ENCODE data around the gene C2orf68.
"Not testable (repeated sequence)": the region's sequence is repeated elsewhere in the genome, so short reads cannot be mapped to it uniquely, and the experiment has no call there.

C2orf68 gene, protein sequence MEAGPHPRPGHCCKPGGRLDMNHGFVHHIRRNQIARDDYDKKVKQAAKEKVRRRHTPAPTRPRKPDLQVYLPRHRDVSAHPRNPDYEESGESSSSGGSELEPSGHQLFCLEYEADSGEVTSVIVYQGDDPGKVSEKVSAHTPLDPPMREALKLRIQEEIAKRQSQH

GRCh38 chr2:85611705-85612587, at the start of gene C2orf68:
C2orf68 (minus strand) TSS chr2:85612066; CDS start chr2:85611984, 82 bp downstream.
- peak; percentile 59 to 63 for DNase-seq (ENCODE audit: low read depth in 2 of 2)

DNA sequence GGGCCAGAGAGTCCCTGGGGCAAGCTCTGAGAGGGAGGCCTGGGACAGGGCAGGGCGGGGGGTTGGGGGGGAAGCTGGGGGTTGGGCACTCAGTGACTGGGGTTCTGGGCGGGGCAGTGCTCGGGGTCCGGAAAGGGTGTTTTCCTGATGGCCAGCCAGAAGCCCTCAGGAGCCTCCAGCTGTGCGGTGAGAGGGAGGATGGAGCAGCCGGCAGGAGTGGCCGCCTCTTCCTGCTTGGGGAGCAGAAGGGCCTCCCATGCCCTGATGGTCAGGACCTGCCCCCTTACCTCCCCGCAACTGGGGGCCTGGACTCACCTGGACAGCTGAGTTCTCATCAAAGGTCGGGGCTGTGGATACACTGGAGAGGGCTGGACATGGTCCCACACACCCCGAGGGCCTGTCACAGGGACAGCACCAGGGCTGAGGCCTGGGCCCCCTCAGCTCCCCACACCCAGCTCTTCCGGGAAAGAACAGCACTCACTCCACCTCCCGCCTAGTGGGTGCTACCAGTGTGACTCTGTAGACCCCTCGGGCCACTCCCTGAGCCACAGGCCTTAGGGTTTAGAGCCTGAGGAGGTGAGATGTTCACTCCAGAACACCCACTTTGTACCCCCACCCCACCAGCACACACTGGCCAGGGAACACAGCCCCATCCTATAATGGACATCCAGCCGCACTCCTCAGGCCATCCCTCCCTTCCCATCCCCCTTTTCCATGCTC, 49.4 kb upstream of the C2orf68 start:
- no peak for DNase-seq (ENCODE audit: low read depth in 2 of 2)

GRCh38 chr2:85660725-85661124, 48.9 kb upstream of the C2orf68 start:
- no peak for DNase-seq (ENCODE audit: low read depth in 2 of 2)

DNA sequence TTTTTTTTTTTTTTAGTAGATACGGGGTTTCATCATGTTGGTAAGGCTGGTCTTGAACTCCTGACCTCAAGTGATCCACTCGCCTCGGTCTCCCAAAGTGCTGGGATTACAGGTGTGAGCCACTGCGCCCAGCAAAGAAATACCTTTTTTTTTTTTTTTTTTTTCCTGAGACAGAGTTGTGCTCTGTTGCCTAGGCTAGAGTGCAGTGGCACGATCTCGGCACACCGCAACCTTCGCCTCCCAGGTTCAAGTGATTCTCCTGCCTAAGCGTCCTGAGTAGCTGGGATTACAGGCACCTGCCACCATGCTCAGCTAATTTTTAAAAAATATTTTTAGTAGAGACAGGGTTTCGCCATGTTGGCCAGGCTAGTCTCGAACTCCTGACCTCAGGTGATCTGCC, 48.4 kb upstream of the C2orf68 start:
- not testable (repeated sequence) for DNase-seq (ENCODE audit: low read depth in 2 of 2)

DNA sequence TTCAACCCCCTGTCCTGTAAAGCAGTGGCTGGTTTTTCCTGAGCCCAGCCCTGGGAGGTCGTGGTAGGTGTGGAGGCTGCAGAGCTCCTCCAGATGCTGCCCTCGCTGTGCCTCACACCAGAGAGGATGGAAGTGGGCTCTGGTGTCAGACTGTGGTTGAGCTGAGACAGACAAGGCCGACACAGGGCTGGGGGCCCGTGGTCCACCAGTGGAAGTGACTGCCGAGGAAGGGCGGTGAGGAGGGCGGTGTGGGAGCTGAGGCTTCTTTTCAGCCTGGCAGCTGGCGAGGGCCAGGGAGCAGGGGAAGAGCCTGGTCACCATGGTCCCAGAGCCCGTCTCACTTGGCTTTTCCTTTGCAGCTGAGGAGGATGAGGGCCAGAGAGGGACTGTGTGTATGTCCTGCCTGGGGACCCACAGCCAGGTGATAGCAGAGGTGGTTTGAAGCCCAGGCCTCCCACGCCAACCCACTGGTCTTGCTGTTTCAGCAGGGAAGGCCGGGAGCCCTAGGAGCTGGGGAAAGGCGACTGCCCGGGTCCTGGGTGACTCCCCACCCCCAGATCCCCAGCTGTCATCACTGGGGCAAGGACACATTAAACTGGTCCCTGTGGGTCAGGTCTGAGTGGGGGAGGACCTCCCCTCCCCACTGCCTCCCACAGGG, 47.6 kb upstream of the C2orf68 start:
- no peak for DNase-seq (ENCODE audit: low read depth in 2 of 2)

DNA sequence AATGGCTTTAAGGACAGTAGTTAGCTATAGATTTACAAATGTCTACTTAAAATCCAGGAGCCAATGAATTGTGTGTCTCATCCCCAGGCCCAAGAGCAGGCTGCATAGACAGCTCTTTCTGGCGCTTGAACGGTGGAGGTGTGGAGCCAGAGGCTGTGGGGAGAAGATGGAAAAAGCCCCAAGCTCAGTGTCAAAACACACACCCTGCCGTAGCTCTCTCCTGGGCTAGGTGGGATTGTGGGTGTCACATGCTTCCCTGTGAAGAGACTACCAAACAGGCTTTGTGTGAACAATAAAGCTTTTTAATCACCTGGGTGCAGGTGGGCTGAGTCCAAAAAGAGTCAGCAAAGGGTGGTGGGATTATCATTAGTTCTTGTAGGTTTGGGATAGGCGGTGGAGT, 45.5 kb upstream of the C2orf68 start:
- DNase-seq (ENCODE audit: low read depth in 2 of 2) = not testable (repeated sequence)

- DNase-seq (ENCODE audit: low read depth in 2 of 2) = no peak
Measured at GRCh38 chr2:85656468-85656867, 44.6 kb upstream of the C2orf68 start.

DNA sequence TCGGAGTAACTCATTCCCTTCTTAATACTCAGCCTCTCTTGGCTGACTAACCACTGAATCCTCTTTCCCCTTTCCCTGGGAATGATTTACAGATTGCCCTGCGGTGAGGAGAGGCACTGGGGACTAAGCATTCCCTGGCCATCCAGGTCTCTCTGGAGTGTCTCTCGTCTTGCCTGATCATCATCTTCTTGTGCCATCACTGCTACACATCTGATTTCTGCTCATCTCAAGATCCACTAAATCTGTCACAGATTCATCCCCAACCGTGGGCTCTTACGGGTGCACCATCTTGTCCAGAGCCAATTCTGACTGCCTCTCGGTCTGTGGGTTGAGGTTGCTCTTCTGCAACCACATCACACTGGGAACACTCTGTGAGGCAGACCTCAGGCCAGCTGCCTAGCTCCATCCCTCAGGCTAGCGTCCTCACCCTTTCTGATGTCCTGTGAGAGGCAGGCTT, 44.1 kb upstream of the C2orf68 start:
- peak; percentile 35 to 39 for DNase-seq (ENCODE audit: low read depth in 2 of 2)

DNA sequence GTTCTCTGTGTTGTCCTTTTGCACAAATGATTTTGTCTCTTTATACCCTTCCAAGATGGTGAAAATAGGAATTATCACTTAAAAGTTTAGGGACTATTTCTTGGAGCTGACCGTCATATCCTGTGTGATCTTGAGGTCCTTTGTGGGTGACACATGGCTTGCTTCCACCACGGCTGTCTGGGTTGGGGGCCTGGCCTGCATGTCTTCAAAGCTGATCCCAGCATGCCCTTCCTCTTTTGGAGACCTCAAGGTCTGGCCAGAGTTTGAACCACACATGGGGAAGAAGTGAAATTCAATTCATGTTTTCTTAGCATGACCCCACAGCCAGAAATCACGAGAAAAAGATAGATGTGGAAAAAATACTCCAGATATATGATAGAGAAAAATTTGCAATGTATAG, 42.1 kb upstream of the C2orf68 start:
- no peak for DNase-seq (ENCODE audit: low read depth in 2 of 2)

DNA sequence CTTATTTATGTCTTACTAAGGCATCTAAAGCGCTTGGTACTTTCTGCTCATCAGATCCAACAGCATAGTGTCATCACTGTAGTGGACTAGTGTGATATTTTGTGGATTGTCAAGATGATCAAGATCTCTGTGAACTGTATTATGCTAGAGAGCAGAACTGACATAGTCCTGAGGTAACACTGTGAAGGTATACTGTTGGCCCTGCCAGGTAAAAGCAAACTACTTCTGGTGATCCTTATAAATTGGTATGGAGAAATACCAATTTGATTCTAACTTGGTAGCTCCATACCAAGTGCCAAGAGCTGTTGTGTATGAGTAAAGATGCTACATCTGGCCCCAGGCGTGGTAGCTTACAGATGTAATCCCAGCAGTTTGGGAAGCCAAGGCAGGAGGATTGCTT, 40.2 kb upstream of the C2orf68 start:
- DNase-seq (ENCODE audit: low read depth in 2 of 2) = no peak

DNA sequence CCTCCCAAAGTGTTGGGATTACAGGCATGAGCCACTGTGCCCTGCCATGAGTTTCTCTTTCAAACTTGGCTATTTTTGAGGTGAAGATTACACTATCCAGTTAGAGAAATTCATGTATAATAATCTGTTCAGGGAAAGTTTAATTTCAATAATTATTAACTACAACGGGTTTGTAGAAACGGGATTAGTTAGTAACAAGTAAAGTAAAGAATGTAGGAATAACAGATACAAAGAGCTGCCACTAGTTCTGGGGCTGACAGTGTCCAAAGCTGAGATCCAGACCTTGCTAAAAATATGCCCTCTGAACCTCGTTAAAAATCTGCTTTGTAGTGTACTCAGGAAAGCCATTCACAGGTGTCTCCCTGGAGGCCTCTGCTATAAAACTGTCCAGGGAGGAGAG, 39.2 kb upstream of the C2orf68 start:
- no peak for DNase-seq (ENCODE audit: low read depth in 2 of 2)

DNA sequence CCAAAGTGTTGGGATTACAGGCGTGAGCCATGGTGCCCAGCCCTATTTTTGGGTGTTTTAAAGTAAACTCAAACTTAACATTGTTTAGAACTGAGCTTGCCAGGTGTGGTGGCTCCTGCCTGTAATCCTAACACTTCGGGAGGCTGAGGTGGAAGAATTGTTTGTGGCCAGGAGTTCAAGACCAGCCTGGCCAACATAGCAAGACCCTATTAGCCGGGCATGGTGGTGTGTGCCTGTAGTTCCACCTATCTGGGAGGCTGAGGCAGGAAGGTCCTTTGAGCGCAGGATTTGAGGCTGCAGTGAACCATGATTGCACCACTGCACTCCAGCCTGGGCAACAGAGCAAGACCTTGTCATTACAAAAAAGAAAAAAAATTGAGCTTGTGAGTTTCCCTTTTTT, 38.6 kb upstream of the C2orf68 start:
- DNase-seq (ENCODE audit: low read depth in 2 of 2) = no peak

DNA sequence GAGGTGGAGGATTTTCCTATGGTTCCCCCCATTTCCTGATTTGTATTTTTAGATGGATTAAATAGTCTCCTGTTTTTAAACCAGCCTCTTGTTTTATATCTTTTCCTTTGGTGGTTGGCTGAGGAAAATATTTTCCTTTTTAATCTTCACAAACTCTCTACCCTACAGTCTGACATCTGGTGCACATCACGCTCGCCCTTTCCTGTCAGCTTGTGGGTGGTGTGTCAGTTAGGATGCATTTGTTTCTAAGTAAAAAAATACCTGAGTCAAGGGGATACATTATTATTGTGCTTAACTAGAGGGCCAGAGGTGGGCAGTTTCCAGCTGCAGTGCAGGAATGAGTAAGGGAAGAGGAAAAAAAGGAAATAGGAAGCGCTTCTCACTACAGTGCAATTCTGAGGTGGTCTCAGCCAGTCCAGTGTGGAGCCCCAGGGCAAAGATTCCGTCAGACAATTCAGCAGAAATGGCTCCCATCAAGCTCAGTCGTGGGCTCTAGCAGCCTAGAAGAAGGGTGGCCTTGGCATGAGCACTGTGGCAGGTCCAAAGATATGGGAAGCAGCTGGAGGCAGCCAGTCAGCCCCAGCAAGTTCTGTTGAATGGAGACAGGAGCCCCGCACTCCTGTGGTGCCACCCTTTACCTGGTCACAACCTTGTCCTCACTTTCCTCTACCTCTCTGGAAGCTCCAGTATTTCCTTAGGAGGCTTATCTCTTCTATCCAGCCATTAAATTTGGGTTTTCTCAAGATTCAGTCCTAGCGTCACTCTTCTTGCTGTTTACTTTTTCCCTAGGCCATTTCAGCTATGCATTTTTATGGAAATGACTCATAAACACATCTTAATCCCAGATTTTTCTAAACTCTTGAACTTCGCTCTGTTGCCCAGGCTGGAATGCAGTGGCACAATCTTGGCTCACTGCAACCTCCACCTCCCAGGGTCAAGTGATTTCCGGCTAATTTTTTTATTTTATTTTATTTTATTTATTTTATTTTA, 37.6 kb upstream of the C2orf68 start:
- DNase-seq (ENCODE audit: low read depth in 2 of 2) = no peak

- DNase-seq (ENCODE audit: low read depth in 2 of 2) = no peak
Measured at GRCh38 chr2:85648619-85649018, 36.8 kb upstream of the C2orf68 start.

DNA sequence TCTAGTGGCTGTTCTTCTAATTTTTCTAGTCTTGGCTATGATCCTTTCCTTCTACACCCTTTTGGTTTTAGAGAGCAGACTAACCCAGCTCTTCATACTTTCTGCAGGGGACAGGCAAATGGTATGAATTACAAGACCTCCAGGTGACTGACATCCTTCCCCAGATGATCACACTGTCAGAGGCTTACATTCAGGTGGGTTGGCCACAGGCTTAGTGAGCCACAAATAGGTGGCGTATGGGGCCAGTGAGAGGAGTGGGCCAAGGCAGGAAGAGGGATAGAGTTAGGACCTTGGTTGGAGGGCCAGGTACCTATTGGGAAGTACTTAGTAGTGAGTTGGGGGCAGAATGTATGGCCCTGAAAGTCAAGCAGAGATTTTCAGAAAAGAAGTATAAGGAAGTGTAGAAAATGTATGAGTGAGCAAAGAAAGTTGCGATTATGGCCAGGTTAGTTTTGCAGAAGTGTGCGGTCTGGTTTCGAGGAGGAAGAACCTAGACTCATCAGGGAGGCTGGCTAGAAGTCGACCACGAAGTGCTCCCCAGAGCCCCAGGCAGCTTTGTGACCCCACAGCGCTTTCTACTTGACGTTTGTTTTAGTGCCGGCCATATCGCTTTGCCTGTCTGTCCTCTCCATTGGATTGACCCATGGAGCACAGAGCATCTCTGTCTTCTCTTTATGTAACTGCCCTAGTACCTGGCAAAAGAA, 36.1 kb upstream of the C2orf68 start:
- no peak for DNase-seq (ENCODE audit: low read depth in 2 of 2)

DNA sequence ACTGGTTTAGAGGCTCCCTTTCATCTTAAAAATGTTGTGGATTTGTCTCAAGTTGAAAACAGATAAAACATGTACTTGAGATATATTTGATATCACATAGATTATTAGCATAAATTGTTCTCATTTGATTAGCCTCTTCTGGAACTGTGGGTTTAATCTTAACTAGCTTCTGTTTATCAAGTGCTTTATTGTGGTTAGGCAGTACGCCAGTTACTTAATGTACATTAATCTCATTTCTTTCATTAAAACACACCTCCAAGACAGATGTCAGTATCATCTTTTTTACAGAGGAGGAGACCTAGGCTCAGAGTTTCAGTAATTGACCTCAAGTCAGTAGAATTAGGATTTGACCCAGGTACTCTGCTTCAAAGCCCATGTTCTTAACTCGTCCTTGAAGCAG, 34.3 kb upstream of the C2orf68 start:
- no peak for DNase-seq (ENCODE audit: low read depth in 2 of 2)

GRCh38 chr2:85644909-85645308, 33.0 kb upstream of the C2orf68 start:
- DNase-seq (ENCODE audit: low read depth in 2 of 2) = no peak

DNA sequence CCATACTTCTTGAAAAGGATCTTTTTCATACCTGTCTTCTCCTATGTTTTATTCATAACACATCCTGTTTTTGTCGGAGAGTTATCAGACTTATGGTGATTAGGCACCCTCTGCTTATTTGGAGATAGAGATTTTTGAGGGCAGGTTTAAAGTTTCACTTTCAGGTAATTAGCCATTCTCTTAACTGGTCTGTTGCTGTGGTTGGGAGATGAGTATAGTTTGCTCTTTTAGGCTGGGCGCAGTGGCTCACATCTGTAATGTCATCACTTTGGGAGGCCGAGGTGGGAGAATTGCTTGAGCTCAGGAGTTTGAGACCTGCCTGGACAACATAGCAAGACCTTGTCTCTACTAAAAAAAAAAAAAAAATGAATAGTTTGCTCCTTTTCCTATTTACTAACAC, 30.9 kb upstream of the C2orf68 start:
- DNase-seq (ENCODE audit: low read depth in 2 of 2) = no peak

DNA sequence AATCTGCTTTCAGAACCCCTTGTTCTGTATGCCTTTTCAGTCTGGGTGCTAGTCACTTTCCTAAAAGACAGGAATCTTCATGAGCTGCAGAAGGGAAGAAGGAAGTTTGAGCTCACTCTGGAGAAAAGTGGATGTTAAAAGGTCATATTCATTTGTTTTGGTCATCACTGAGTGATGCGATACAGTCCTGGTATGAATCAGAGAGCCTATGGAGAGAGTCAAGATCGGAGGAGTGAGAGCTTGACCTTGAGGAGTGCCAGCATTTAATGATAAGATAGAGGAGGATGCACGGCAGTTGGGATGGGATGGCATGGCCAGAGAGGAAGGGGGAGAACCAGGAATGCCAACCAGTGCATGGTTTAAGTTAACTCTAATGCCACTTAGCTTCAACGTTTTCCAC, 23.8 kb upstream of the C2orf68 start:
- DNase-seq (ENCODE audit: low read depth in 2 of 2) = no peak

DNA sequence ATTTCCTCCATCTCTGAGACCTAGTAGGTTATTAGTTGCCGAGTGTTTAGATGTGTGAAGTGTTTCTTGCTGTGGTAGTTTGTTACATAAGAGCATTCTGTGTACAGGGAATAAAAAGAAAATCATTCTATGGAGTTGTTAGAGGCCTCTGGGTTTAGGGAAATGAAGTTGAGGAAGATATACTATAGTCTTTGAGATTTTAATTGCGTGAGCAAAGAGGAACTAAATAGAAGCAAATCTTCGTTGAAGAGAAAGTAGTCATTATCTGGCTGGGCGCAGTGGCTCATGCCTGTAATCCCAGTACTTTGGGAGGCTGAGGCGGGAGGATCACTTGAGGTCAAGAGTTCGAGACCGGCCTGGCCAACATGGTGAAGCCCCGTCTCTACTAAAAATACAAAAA, 23.1 kb upstream of the C2orf68 start:
- DNase-seq (ENCODE audit: low read depth in 2 of 2) = no peak
